A172 (cell line): ENCODE results near the gene EMILIN1. TPM values are rescaled to one million over a fixed set of nuclear protein-coding genes. Genes with fewer than 3 reads are reported as not detected.
"Not testable (repeated sequence)": the region's sequence is repeated elsewhere in the genome, so short reads cannot be mapped to it uniquely, and the experiment has no call there.

ENCODE experiments used
- DNase-seq: peaks from one replicate; pipeline ENCODE4 v3.0.0-alpha.2; 2015; ENCODE audit warnings: low spot score
- total RNA-seq: library from RNA; depleted of rRNA; stranded (reverse); fragments of >200 nt; shearing (Covaris generic); gene quantifications from 2 replicates; pipeline ENCODE4 v1.2.3, GENCODE V29; 2014

Gene EMILIN1
- total RNA-seq, 1 experiment from 2014 or later = 0.47 TPM

DNA sequence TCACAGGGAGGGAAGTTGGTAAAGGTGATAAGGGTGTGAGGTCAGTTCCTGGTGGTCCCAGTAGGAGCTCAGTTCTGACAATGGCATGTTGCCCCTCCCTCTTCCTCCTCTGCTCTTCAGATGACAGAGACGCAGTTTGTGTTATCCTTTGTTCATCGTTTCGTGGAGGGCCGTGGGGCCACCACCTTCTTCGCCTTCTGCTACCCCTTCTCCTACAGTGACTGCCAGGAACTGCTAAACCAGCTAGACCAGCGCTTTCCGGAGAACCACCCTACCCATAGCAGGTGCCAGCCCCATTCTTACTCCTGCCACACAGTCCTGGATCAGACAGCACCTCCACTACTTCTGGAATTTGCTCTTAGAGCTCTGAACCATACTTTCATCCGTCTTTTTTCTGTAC lies 24.6 kb upstream of the EMILIN1 start:
- no peak for DNase-seq

GRCh38 chr2:27054721-27055120 lies 23.7 kb upstream of the EMILIN1 start:
- no peak for DNase-seq

DNA sequence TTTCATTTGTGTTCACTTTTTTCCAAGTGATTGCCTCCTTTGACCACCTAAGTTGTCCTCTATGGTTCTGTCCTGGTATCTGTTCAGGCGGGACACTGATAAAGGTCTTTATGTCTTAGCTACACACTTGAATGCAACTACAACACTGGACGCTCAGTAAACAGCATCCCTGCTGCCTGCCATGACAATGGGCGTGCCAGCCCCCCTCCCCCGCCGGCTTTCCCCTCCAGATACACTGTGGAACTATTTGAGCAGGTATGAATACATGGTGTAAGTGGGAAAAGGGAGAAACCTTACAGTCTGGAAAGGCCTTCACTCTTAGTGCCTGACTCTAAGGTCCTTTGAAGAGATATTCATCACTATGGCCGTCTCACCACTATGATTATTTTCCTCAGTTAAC lies 21.2 kb upstream of the EMILIN1 start:
- no peak for DNase-seq

DNA sequence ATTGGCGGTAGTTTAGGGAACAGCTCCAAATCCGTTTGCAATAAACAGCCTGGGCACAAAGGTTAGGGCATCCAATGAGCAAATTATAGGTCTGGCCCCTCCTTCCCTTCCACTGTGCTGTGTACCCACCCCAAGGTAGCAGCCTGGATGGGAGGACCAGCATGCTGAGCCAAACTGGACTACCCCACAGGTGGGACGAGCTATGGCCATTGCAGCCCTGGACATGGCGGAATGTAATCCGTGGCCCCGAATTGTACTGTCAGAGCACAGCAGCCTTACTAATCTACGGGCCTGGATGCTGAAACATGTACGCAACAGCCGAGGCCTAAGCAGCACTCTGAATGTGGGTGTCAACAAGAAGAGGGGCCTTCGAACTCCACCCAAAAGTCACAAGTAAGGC lies 20.2 kb upstream of the EMILIN1 start:
- DNase-seq = no peak

DNA sequence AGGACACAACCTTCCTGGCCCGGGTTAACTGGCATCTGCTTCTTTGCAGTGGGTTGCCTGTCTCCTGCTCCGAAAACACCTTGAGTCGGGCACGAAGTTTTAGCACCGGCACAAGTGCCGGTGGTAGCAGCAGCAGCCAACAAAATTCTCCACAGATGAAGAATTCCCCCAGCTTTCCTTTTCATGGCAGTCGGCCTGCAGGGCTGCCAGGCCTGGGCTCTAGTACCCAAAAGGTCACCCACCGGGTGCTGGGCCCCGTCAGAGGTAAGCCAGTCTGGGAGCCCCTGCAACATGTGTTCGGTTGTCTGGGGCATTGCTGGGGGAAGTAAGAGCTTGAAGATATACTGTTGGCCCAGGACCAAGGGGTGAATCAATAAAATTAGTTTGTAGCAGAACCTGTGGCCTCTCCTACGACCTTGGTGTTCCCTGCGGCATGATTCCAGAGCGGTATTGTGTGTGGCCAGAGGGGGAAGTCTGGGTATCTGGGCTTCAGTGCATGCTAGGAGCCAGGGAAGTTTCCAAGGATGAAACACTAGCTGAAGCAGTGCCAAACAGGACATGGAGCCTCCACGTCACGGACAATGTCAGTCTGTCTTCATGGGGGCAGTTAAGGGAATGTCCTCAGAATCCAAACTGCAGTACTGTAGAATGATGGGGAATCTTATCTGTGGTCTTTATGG lies 19.1 kb upstream of the EMILIN1 start:
- no peak for DNase-seq

DNA sequence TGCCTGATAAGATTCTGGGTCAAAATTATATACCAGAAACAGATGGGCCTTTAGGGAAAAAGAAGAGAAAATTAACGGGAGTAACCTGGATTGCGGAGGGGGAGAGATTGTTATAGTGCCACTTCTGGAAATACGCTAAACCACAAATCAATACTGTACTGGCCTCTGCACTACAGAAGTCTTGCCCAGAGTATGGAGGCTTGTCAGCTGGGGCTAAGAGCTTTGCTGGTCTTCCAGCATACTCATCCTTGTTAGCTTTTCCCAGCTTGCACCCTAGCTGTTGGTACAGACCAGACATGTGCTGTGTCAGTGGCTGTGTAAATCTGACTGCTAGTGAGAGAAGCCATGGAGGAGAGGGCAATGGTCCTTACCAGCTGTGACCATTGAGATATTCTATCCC lies 18.1 kb upstream of the EMILIN1 start:
- no peak for DNase-seq

DNA sequence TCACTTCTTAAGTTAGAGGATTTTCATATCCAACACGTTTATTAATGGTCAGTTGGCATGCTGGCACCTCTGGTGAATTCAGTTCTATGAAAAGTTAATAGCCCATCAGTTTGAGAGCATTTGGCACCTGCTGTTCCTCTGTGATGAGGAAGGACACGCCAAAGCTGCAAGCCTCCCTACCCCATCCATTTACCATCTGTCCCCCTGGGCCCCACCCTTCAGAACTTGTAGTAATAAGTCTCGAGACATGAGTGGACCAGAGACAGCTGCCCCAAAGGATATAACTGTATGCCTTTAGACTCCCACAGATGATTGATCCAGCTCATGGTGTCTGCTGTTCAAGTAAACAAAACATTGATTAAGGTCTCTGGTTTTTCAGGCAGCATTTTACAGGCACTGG lies 13.3 kb upstream of the EMILIN1 start:
- no peak for DNase-seq

DNA sequence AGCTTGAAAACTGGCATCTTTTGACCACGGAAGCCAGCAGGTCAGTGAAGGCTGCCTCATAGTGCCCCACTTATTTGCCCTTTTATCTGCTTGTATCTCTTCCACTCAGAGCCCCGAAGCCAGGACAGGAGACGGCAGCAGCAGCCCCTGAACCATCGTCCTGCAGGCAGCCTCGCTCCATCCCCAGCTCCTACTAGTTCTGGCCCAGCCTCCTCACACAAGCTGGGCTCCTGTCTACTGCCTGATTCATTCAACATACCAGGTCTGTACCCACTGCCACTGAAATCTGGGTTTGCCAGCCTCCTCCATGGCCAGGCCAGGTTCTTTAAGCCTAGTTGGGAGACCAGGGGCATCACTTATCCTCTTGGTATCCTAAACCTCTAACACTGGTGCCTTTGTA lies 11.0 kb upstream of the EMILIN1 start:
- DNase-seq = no peak

GRCh38 chr2:27069436-27069835 lies 9.0 kb upstream of the EMILIN1 start:
- no peak for DNase-seq

- DNase-seq = no peak
Measured at GRCh38 chr2:27069961-27070618, 8.3 kb upstream of the EMILIN1 start.

GRCh38 chr2:27070653-27071276 lies 7.7 kb upstream of the EMILIN1 start:
- DNase-seq = no peak

GRCh38 chr2:27071277-27071989 lies 7.0 kb upstream of the EMILIN1 start, which contains the start of gene OST4:
OST4 (minus strand) TSS chr2:27071654.
- DNase-seq = peak; percentile 85

DNA sequence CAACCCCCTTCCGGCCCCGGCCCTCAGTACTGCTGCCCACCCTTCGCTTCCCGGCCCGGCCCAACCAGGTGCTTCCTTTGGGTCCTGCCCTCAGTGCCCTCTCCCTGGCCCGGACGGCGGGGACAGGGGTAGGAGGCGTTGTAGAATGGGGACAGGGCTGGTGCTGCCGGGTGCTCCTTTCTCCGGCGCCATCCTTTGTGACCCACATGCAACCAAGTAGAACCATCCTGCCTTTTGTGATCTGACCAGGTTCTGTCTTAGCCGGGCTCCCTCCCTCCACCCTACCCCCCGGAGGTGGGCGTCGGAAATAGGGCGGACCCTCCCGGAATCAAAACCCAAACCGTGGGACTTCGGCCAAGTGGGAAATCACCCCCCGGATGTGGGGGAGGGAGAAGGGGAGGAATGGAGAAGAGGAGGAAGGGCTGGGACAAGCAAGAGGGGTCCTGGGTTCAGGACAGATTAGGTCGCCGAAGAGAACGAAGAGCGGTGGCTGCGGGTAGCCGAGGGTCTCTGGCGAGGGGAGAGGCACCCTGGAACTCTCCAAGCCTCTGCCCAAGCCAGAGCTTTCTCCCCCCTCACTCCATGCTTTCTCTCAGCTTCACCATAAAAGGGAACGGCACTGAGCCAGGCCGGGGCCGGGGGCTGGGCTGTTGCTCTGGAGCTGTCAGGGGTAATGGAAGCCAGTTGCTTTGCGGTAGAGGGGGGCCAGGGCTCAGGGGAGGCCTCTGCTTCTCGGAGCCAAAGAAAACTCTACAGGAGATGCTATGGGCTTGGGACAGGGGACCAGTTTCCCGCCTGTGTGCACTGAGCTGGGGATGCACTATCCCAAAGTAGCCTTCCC lies 6.2 kb upstream of the EMILIN1 start:
- DNase-seq = no peak

- DNase-seq = no peak
Measured at GRCh38 chr2:27072920-27073319, 5.5 kb upstream of the EMILIN1 start.

DNA sequence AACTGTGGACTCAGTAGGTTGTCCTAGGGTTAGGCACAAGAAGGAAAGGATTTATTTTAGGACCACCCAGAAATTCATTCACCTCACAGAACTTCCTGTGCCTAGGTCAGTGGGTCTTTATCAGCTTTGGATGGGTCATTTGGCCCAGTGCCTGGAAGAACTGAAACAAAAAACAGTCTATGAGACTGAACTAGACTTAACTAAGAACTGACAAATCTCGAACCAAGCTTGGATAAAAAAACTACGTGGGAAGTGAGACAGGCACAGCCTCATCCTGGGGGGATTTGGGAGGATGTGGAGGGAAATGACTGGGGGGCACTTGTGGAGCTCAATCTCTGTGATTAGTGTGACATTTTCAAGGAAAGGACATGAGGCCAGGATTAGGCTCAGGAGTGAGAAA lies 4.6 kb upstream of the EMILIN1 start:
- no peak for DNase-seq

GRCh38 chr2:27074738-27075565 lies 3.5 kb upstream of the EMILIN1 start:
- no peak for DNase-seq

- DNase-seq = not testable (repeated sequence)
Measured at GRCh38 chr2:27075566-27075871, 2.9 kb upstream of the EMILIN1 start.

DNA sequence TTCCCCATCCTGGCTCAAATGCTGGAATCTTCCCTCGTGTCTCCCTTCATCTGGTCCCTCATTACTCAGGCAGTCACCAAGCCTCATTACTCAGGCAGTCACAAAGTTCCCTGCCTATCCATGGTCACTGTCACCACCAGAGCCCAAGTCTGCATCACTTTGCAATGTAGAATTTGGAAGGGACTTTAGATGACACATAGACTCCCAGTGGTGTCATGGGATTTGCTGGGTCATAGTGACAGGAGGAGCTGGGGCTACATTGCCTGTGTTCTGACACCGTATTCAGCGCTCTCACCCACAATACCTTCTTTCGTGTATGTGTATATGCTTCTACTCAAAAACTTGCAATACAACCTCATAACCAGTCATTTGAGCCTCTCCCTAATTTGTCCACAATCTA lies 2.1 kb upstream of the EMILIN1 start:
- DNase-seq = no peak

- DNase-seq = no peak
Measured at GRCh38 chr2:27077231-27077630, 1.2 kb upstream of the EMILIN1 start.

- DNase-seq = no peak
Measured at GRCh38 chr2:27079233-27080139, 1.1 kb downstream of the EMILIN1 start.
